A673 (cell line): Measurements from ENCODE around the gene CDC42EP5. TPM values are rescaled to one million over a fixed set of nuclear protein-coding genes. Genes with fewer than 3 reads are reported as not detected.
"Not testable (repeated sequence)": the region's sequence is repeated elsewhere in the genome, so short reads cannot be mapped to it uniquely, and the experiment has no call there.

Experiments
- BruUV-seq: library from RNA; stranded (reverse); fragments of 400-500 nt; replicated peaks from 2 replicates; lab custom pipeline; 2021; lab: Mats Ljungman, UMichigan
- CTCF ChIA-PET: fragments of 300-600 bp; sonication (Branson Sonifier 250); formaldehyde crosslinking; loops from one replicate; lab custom pipeline; 2022; ENCODE audit warnings: antibody characterized with exemption; lab: Charles Lee
- POLR2A ChIA-PET: fragments of 300-600 bp; sonication (Branson Sonifier 250); formaldehyde crosslinking; loops from one replicate; lab custom pipeline; 2022; ENCODE audit warnings: antibody characterized with exemption; ENCODE audit not compliant: low non-redundant PET; lab: Charles Lee
- DNase-seq: peaks from one replicate; pipeline ENCODE4 v3.0.0-alpha.2; 2015; ENCODE audit warnings: low spot score
- H3K27ac ChIP-seq: fragments of 200-600 bp; sonication (generic); 2 replicates; pipeline ENCODE4 v1.5.1; 2016; ENCODE audit warnings: mixed run types, low read depth, mild to moderate bottlenecking, mixed read lengths, antibody characterized with exemption, low read length; ENCODE audit not compliant: poor library complexity, severe bottlenecking
- H3K27me3 ChIP-seq: fragments of 200-600 bp; sonication (generic); replicated peaks from 2 replicates; pipeline ENCODE4 v1.6.1; 2017; ENCODE audit warnings: mixed run types, low read depth, mild to moderate bottlenecking, mixed read lengths, antibody characterized with exemption, low read length; ENCODE audit not compliant: insufficient read depth, poor library complexity
- H3K36me3 ChIP-seq: fragments of 200-600 bp; sonication (generic); 2 replicates; pipeline ENCODE4 v1.6.1; 2016; ENCODE audit warnings: mixed run types, mild to moderate bottlenecking, mixed read lengths, antibody characterized with exemption, low read length; ENCODE audit not compliant: insufficient read depth, poor library complexity, severe bottlenecking
- H3K4me1 ChIP-seq: fragments of 200-600 bp; sonication (generic); 2 replicates; pipeline ENCODE4 v1.6.1; 2017; ENCODE audit warnings: mixed run types, mild to moderate bottlenecking, mixed read lengths, antibody characterized with exemption, low read length; ENCODE audit not compliant: insufficient read depth, poor library complexity, severe bottlenecking
- H3K4me3 ChIP-seq: fragments of 200-600 bp; sonication (generic); 2 replicates; pipeline ENCODE4 v1.5.1; 2016; ENCODE audit warnings: low read depth, mixed run types, mild to moderate bottlenecking, mixed read lengths, low read length; ENCODE audit not compliant: poor library complexity, severe bottlenecking
- H3K9me3 ChIP-seq: fragments of 200-600 bp; sonication (generic); 2 replicates; pipeline ENCODE4 v1.6.1; 2016; ENCODE audit warnings: mixed run types, low read depth, mild to moderate bottlenecking, mixed read lengths, antibody characterized with exemption, low read length; ENCODE audit not compliant: poor library complexity, severe bottlenecking
- EZH2 ChIP-seq: fragments of 200-600 bp; sonication (generic); IDR thresholded peaks from 2 replicates; pipeline ENCODE4 v1.6.1; 2017; ENCODE audit warnings: borderline replicate concordance, low read depth, mild to moderate bottlenecking, mixed read lengths, antibody characterized with exemption, low read length; ENCODE audit not compliant: poor library complexity, severe bottlenecking
- intact Hi-C: fragments of 100-400 bp; cut with micrococcal nuclease; formaldehyde crosslinking; loops from one replicate; pipeline ENCODE4 v1.10.0; 2022; ENCODE audit not compliant: unreplicated experiment
- total RNA-seq: library from RNA; stranded (reverse); gene quantifications from 2 replicates; pipeline ENCODE4 v1.2.3, GENCODE V29; 2021
- TF ChIP-seq, protein P1 (sequence below): fragments of 300-800, 200-600 bp; sonication (generic); conservative IDR thresholded peaks from 2 replicates; pipeline ENCODE4 v1.5.1; 2017; ENCODE audit warnings: low read depth, mild to moderate bottlenecking, antibody characterized with exemption, low read length, moderate library complexity, mixed read lengths

Gene CDC42EP5
- total RNA-seq, 1 experiment from 2014 or later, result 111 TPM

DNA sequence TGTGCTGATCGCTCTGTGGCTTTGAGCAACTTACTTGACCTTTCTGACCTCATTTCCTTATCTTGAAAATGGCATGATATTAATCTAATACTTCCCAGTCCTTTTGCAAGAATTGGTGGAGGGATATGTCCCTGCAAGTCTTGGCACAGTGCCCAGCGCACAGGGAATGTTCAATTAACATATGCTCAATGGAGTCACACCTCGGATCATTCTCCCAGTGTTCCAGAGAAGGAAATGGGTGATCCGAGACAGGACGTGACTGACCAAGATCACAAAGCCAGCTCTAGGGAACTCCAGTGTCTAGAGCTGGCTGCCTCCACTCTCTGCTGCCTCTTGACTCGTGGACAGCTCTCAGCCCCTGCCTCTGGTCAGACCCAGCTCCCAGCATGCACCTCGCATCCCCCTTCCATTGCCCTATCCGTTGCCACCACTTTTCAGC lies 3.6 kb downstream of the CDC42EP5 start:
- H3K4me1 ChIP-seq, result peaks cover 40% of the 10 kb centered on the region
- ChIA-PET POLR2A (interaction anchor here (0.7 kb wide), 1 partner anchor 16 kb away, joined by 14 read pairs; no protein-coding TSS in a partner anchor), CTCF (no interaction called here)
- H3K36me3 ChIP-seq, result peaks cover 3% of the 10 kb centered on the region
- no peak overlapping the region for H3K4me3 ChIP-seq
- peak overlapping the region; percentile 85 for H3K27ac ChIP-seq
- intact Hi-C loops, result no loop called here
- H3K9me3 ChIP-seq, result no peaks in the 10 kb centered on the region
- no peaks in the 10 kb centered on the region for H3K27me3 ChIP-seq
- no peak for TF ChIP-seq EZH2
- TF ChIP-seq, protein P1, sequence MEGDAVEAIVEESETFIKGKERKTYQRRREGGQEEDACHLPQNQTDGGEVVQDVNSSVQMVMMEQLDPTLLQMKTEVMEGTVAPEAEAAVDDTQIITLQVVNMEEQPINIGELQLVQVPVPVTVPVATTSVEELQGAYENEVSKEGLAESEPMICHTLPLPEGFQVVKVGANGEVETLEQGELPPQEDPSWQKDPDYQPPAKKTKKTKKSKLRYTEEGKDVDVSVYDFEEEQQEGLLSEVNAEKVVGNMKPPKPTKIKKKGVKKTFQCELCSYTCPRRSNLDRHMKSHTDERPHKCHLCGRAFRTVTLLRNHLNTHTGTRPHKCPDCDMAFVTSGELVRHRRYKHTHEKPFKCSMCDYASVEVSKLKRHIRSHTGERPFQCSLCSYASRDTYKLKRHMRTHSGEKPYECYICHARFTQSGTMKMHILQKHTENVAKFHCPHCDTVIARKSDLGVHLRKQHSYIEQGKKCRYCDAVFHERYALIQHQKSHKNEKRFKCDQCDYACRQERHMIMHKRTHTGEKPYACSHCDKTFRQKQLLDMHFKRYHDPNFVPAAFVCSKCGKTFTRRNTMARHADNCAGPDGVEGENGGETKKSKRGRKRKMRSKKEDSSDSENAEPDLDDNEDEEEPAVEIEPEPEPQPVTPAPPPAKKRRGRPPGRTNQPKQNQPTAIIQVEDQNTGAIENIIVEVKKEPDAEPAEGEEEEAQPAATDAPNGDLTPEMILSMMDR, result no peak
- DNase-seq, result peak; percentile 55
- no TSS peak for BruUV-seq

DNA sequence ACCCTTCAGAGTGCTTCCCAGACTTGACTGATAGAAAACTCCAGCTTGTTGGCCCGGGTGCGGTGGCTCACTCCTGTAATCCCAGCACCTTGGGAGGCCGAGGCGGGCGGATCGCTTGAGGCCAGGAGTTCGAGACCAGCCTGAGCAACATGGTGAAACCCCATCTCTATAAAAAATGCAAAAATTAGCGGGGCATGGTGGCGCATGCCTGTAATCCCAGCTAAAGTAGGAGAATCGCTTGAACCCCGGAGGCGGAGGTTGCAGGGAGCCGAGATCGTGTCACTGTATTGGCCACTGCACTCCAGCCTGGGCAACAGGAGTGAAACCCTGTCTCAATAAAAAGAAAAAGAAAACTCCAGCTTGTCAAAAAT lies 7.0 kb downstream of the CDC42EP5 start:
- H3K4me3 ChIP-seq, H3K36me3 ChIP-seq, POLR2A ChIA-PET, CTCF ChIA-PET, DNase-seq, H3K9me3 ChIP-seq, intact Hi-C loops, H3K27me3 ChIP-seq, H3K27ac ChIP-seq, BruUV-seq: not testable (repeated sequence)
- peaks cover 51% of the 10 kb centered on the region for H3K4me1 ChIP-seq

DNA sequence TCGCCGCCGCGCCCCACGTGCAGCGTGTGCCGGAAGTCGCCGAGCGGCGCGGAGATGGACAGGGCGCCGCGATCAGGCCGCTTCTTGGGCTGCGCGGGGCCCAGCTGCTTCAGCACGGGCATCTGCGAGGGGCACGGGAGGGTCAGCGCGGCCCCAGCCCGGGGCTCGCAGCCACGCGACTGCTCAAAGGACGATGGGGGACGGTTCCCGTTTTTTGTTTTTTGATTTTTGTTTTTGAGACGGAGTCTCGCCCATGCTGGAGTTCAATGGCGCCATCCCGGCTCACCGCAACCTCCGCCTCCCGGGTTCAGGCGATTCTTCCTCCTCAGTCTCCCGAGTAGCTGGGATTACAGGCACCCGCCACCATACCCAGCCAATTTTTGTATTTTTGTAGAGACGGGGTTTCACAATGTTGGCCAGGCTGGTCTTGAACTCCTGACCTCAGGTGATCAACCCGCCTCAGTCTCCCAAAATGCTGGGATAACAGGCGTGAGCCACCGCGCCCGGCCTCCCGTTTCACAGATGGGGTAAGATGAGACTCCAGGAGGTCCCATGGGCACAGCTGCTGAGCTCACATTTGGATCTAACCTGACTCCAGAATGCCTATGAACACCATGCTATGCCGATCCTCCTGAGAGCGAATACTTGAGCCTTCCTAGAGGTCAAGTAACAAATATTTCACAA lies 7.5 kb downstream of the CDC42EP5 start:
- H3K36me3 ChIP-seq, result peaks cover 13% of the 10 kb centered on the region
- POLR2A ChIA-PET, result no interaction called here
- no peaks in the 10 kb centered on the region for H3K9me3 ChIP-seq
- no peak overlapping the region for H3K4me3 ChIP-seq
- CTCF ChIA-PET, result no interaction called here
- TF ChIP-seq EZH2, result no peak
- TF ChIP-seq, protein P1, result no peak
- BruUV-seq, result no TSS peak
- DNase-seq, result no peak
- peaks cover 54% of the 10 kb centered on the region for H3K4me1 ChIP-seq
- H3K27ac ChIP-seq, result no peak overlapping the region
- intact Hi-C loops, result no loop called here
- H3K27me3 ChIP-seq, result no peaks in the 10 kb centered on the region
